ENCODE results near the gene SKI.

GRCh38 chr1:2334883-2335534, 106.9 kb downstream of the SKI start:
- TF ChIP-seq CTCF (IDR thresholded peaks at IDR 0.05; ENCODE audit: insufficient read depth, low read depth, low read length), result no peak
- TF ChIP-seq EZH2 (IDR thresholded peaks at IDR 0.05; ENCODE audit: insufficient read depth, low read length), result no peak

Data from astrocyte (in vitro differentiated cells and primary cell).